GM12878 (cell line): Measurements from ENCODE around the gene ANO2.

ENCODE experiments used
- EP300 ChIP-seq, 2 experiments: fragments of 150-350 bp in 1 of 2; IDR thresholded peaks; 2 replicates each; pipeline ENCODE4 v1.6.1; 2011 to 2012; ENCODE audit warnings: low read depth in 2 of 2, low read length in 2 of 2, borderline replicate concordance in 1 of 2, improper control_type of control experiment in 1 of 2, inconsistent platforms in 1 of 2; ENCODE audit not compliant: control insufficient read depth in 1 of 2
- EZH2 ChIP-seq: IDR thresholded peaks from 2 replicates; pipeline ENCODE4 v1.6.1; 2012; ENCODE audit warnings: low read depth, mild to moderate bottlenecking, control low read depth, inconsistent platforms, low read length, borderline replicate concordance; ENCODE audit not compliant: control insufficient read depth
- HSF1 ChIP-seq: fragments of 150-350 bp; IDR thresholded peaks from 2 replicates; pipeline ENCODE4 v1.6.1; 2014; ENCODE audit warnings: mild to moderate bottlenecking, low read depth, low read length
- NRF1 ChIP-seq: conservative IDR thresholded peaks from 2 replicates; pipeline ENCODE4 v1.6.1; 2011; ENCODE audit warnings: mild to moderate bottlenecking, low read depth, low read length, improper control_type of control experiment
- POLR2A ChIP-seq: IDR thresholded peaks from 2 replicates; pipeline ENCODE4 v1.6.1; 2011; ENCODE audit warnings: low read depth, mild to moderate bottlenecking, low read length
- RBBP5 ChIP-seq: fragments of 200-600 bp; sonication (generic); conservative IDR thresholded peaks from 2 replicates; pipeline ENCODE4 v1.6.1; 2016
- SPI1 ChIP-seq: IDR thresholded peaks from 2 replicates; pipeline ENCODE4 v1.6.1; 2011; ENCODE audit warnings: low read depth, mild to moderate bottlenecking, low read length, moderate library complexity, borderline replicate concordance; ENCODE audit not compliant: insufficient read depth
- SUZ12 ChIP-seq: fragments of 200-600 bp; sonication (generic); IDR thresholded peaks from one replicate; pipeline ENCODE4 v1.6.1; 2018; ENCODE audit warnings: antibody characterized with exemption, mild to moderate bottlenecking; ENCODE audit not compliant: unreplicated experiment
- TAF1 ChIP-seq: IDR thresholded peaks from 2 replicates; pipeline ENCODE4 v1.6.1; 2011; ENCODE audit warnings: mild to moderate bottlenecking, low read depth, low read length, borderline replicate concordance
- ZZZ3 ChIP-seq: IDR thresholded peaks from 2 replicates; pipeline ENCODE4 v1.6.1; 2011; ENCODE audit warnings: low read depth; ENCODE audit not compliant: control insufficient read depth, insufficient read length
- TF ChIP-seq, protein P1 (sequence below), 3 experiments: IDR thresholded peaks in 2 of 3; conservative IDR thresholded peaks in 1 of 3; 2 replicates each; pipeline ENCODE4 v1.5.1; 2011; ENCODE audit warnings: low read depth in 3 of 3, low read length in 3 of 3, mild to moderate bottlenecking in 3 of 3, control low read depth in 2 of 3, moderate library complexity in 2 of 3, inconsistent platforms in 1 of 3, mixed read lengths in 1 of 3; ENCODE audit not compliant: control insufficient read depth in 2 of 3, insufficient read depth in 1 of 3; ENCODE audit errors: extremely low read depth in 1 of 3

GRCh38 chr12:5582018-5582417 lies 363.0 kb downstream of the ANO2 start:
- no peak for TF ChIP-seq HSF1
- no peak for TF ChIP-seq SPI1
- no peak for TF ChIP-seq POLR2A
- no peak for TF ChIP-seq ZZZ3
- TF ChIP-seq SUZ12, result no peak
- no peak for TF ChIP-seq EZH2
- TF ChIP-seq RBBP5, result no peak
- no peak for TF ChIP-seq EP300 (IDR thresholded peaks at IDR 0.05; ENCODE audit: borderline replicate concordance in 1 of 2, control insufficient read depth in 1 of 2, low read depth in 2 of 2, low read length in 2 of 2)
- TF ChIP-seq NRF1, result no peak
- TF ChIP-seq, protein P1, sequence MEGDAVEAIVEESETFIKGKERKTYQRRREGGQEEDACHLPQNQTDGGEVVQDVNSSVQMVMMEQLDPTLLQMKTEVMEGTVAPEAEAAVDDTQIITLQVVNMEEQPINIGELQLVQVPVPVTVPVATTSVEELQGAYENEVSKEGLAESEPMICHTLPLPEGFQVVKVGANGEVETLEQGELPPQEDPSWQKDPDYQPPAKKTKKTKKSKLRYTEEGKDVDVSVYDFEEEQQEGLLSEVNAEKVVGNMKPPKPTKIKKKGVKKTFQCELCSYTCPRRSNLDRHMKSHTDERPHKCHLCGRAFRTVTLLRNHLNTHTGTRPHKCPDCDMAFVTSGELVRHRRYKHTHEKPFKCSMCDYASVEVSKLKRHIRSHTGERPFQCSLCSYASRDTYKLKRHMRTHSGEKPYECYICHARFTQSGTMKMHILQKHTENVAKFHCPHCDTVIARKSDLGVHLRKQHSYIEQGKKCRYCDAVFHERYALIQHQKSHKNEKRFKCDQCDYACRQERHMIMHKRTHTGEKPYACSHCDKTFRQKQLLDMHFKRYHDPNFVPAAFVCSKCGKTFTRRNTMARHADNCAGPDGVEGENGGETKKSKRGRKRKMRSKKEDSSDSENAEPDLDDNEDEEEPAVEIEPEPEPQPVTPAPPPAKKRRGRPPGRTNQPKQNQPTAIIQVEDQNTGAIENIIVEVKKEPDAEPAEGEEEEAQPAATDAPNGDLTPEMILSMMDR (IDR thresholded peaks at IDR 0.05 in 2 of 3, conservative IDR thresholded peaks at IDR 0.05 in 1 of 3; ENCODE audit: control insufficient read depth in 2 of 3, extremely low read depth in 1 of 3, insufficient read depth in 1 of 3, low read depth in 3 of 3, low read length in 3 of 3), result no peak
- no peak for TF ChIP-seq TAF1
